Activated CD4-positive, alpha-beta T cell treated with anti-CD3 and anti-CD28 coated beads for 1 hour (primary cell): Measurements from ENCODE around the gene CDC42.
A peak's percentile ranks its signal among the peaks of the same experiment; 100 is the strongest.
"Not testable (repeated sequence)": the region's sequence is repeated elsewhere in the genome, so short reads cannot be mapped to it uniquely, and the experiment has no call there.

ENCODE experiments used
- DNase-seq: peaks from one replicate; pipeline ENCODE4 v3.0.0-alpha.2; 2020

Gene CDC42

DNA sequence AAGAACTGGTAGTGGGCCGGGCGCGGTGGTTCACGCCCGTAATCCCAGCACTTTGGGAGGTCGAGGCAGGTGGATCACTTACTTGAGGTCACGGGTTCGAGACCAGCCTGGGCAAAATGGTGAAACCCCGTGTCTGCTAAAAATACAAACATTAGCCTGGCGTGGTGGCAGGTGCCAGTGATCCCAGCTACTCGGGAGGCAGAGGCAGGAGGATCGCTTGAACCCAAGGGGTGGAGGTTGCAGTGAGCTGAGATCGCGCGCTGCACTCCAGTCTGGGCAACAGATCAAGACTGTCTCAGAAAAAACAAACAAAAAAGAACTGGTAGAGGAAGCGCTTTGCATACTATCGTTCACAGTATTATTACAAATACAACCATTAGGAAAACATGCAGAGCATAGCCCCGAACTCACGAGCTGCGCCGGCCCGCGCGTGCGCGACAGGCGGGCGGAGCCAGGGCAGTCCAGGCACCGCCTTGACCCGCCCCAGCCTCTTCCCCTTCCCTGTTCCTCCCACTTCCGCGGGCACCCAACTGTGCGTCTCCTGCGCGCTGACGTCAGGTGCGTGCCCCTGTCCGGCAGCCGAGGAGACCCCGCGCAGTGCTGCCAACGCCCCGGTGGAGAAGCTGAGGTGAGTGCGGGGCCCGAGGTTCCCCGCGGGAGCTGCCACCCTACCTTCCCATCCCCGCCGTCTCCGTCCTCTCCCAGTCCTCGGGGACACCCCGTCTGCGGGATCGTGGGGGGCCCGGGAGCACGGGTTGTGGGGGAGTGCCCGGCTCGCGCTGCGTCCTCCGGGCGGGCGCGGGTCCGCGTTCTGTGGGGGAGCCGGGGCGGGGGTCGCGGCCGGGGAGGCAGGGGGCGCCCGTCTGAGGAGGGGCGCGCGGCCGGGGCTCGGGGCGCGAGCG lies at the start of gene CDC42:
Gene CDC42, plus strand, starts transcription at position 595 of the 902 bp plus-strand sequence. CDS start 25,770 bp downstream, outside the sequence.
- peak; percentile 96 for DNase-seq

DNA sequence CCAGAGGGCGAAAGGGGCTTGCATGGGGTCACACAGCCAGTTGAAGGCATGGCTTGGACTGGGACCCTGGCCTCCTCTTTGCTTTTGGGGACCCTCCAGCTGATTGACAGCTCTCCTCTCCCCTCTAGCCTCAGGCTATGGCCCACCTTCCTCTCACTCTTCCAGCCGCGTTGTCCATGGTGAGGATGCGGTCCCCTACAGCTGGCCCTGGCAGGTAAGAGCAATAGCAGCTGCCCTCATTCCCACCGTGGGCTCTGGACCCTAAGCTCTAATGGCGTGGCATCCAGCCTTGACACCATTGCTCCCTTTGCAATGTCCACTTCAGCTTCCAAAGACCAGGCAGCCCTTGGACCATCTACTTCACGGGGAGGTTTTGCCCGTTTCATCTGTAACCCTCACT lies 49.6 kb upstream of the CDC42 start:
- not testable (repeated sequence) for DNase-seq

DNA sequence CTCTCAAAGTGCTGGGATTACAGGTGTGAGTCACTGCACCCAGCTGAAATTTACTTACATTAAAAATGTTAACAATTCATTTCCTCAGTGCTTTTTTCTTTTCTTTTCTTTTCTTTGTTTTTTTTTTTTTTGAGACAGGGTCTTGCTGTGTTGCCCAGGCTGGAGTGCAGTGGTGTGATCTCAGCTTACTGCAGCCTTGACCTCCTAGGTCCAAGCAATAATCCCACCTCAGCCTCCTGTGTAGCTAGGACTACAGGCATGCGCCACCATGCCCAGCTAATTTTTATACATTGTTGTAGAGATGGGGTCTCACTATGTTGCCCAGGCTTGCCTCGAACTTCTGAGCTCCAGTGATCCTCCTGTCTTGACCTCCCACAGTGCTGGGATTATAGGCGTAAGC lies 48.5 kb upstream of the CDC42 start:
- DNase-seq: not testable (repeated sequence)

DNA sequence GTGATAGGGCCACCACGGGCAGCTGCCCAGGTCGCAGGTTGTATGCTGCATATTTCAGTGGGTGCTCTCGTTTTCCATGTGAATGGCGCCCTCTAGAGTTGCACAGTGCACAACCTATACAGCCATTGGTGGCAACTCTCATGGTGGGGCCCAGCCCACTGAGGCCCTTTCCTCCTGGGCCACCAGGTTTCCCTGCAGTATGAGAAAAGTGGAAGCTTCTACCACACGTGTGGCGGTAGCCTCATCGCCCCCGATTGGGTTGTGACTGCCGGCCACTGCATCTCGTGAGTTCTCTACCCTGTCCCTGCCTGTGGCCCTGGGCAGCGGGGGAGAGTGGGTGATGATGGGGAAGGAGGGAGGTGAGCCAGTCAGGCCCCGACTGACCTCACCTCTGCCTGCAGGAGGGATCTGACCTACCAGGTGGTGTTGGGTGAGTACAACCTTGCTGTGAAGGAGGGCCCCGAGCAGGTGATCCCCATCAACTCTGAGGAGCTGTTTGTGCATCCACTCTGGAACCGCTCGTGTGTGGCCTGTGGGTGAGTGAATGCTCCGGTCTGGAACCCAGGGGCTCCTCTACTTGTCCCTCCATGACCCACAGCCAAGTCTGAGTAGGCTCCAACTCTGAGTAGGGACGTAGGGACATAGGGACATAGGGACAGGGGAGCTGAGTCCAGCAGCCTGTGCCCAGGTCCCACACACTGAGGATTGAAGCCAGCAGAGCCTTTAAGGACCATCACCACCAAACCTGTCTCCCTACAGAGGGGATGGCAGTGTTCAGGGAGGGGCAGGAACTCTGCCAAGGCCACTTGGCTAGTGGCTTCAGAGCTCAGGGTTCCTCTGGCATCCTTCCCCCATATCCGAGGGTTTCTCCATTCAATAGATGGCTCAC lies 47.0 kb upstream of the CDC42 start:
- DNase-seq: not testable (repeated sequence)

DNA sequence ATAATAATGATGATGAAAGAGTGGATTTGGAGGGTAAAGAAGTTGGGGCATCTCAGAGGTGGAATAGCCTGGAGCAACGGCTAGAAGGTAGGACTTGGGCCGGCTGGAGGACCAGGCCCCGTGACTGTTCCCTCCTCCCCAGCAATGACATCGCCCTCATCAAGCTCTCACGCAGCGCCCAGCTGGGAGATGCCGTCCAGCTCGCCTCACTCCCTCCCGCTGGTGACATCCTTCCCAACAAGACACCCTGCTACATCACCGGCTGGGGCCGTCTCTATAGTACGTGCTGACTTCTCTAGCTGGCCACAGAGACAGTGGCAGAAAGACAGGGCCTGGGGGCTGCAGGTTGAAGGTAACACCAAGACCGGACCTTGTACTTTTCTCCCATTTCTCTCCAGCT lies 45.8 kb upstream of the CDC42 start:
- DNase-seq: not testable (repeated sequence)

DNA sequence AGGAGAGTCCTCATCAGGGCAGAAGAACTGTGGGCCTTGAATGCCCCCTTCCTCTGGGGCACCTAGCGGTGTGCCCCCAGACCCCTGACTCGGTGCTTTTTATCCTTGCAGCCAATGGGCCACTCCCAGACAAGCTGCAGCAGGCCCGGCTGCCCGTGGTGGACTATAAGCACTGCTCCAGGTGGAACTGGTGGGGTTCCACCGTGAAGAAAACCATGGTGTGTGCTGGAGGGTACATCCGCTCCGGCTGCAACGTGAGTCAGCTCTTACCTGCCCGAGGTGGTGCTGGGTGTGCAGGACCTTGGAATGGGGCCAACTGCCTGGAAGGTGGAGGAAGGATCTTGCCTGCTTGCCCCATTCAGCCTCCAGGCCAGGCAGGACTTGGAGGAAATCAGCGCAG lies 45.2 kb upstream of the CDC42 start:
- not testable (repeated sequence) for DNase-seq

DNA sequence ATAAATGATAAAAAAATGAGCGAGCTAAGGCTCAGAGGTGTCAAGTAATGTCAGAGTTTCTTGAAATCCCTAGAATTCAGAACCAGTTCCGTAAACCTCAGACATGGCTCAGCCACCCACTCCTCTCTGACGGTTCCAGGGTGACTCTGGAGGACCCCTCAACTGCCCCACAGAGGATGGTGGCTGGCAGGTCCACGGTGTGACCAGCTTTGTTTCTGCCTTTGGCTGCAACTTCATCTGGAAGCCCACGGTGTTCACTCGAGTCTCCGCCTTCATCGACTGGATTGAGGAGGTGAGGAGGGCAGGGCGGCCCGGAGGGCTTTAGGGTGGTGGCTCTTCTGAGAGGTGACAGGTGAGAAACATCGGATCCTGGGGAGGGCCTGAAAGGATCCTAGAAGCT lies 42.9 kb upstream of the CDC42 start:
- not testable (repeated sequence) for DNase-seq

DNA sequence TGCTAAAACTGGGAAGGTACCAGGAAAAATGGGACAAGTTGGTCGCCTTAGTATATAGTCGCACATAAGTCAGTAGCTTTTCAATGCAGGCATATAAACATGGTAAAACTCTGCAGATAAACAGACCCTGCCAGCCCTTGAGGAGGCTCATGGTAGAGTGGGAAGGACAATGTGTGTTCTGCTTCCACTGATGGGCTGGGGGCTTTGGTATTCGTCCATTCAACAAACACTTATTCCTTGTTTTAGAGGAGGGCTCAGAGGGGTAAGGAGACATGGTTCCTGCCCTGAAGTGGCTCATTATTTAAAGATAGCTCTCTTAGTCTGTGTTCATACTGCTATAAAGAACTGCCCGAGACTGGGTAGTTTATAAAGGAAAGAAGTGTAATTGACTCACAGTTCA lies 39.8 kb upstream of the CDC42 start:
- not testable (repeated sequence) for DNase-seq

DNA sequence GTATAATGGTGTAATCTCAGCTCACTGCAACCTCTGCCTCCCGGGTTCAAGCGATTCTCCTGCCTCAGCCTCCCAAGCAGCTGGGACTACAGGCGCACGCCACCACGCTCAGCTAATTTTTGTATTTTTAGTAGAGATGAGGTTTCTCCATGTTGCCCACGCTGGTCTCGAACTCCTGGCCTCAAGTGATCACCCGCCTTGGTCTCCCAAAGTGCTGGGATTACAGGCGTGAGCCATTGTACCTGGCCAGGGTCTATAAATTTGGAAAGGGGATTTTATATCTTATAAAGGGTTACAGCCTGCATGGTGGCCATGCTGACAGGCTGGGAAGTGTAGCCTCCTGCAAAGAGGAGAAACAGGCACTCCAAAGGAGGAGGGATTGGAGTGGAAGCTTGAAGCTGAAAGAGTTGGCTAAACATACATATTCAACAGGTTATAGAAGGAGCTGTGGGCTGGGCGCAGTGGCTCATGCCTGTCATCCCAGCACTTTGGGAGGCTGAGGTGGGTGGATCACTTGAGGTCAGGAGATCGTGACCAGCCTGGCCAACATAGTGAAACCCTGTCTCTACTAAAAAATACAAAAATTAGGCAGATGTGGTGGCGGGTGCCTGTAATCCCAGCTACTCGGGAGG lies 37.8 kb upstream of the CDC42 start:
- DNase-seq: not testable (repeated sequence)

DNA sequence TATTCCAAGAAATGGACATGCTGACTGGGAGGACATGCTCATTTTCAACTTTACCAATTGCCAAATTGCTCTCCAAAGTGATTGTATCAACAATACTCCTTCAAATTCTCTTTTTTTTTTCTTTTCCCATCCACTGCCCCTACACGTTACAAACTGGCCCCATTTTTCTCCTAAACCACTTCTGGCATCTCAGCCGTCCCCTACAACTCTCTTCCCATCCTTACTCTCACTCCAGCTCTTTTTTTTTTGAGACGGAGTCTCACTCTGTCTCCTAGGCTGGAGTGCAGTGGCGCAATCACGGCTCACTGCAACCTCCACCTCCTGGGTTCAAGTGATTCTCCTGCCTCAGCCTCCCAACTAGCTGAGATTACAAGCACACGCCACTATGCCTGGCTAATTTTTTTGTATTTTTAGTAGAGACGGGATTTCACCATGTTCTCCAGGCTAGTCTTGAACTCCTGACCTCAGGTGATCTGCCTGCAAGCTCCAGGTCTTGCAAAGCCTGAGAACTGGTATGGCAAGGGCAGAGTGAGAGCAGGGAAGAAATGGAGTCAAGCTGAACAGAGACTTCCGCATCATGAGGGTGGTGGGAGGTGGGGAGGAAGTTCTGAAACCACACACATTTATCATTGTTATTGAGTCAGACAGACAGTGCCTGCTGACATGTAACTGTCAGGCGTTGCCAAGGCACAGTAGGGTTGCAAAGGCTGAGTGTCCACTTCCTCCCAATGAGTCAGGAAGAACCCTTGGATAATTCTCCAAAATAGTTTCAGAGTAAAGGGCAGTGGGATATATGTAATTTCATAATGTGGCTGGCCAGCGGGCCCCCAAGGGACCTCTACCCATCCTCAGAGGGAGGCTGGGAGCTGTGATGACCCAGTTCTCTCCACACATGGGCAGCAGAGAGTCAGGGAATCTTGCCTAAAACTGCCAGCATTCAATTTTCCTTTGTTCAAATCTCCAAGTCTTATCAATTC lies 33.6 kb upstream of the CDC42 start:
- peak; percentile 38 for DNase-seq

DNA sequence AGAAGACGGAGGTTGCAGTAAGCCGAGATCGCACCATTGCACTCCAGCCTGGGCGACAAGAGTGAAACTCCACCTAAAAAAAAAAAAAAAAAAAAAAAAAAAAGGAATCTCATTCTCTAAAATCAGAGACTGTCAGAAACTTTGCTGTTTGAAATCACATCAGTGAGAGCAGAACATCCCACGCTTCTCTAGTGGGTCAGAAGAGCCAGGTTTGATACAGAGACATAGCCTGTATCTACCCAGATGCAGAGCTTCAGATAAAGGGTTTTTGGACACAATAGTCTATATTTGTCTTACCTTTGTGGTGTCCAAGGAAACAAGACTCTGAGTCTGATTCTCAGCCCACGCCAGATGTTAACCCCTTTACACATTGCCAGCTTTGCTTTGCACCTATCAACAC lies 31.4 kb upstream of the CDC42 start:
- no peak for DNase-seq

DNA sequence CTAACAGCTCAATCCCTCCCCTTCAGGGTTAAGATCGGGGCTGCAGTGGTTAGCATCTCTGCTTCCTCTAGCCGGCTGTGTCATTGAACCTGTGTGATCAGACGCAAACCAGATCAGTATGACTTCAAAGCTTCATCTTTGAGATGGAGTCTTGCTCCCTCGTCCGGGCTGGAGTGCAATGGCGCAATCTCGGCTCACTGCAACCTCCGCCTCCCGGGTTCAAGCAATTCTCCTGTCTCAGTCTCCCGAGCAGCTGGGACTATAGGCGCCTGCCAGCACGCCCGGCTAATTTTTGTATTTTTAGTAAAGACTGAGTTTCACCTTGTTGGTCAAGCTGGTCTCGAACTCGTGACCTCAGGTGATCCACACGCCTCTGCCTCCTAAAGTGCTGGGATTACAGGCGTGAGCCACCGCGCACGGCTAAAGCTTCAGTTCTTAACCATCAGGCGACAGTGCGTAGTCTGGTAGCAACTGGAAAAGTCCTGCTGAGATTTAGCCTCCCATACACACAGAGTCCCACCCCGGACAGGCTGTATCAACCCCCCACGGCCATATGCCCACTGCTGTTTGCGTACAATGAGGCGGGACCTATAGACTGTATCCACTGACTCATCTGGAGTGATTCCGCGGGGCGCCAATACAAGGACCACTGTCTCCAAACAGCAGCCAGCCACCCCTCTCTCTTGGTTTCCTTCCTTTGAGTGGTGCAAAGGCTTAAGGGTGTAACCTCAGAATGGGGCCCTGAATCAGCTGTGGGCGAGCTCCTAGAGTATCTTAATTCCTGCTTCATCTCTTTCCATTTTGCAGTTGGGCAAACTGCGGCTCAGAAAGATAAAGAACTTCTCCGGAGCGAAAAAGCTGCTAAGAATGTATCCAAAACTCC lies 27.8 kb upstream of the CDC42 start:
- DNase-seq: peak; percentile 53

DNA sequence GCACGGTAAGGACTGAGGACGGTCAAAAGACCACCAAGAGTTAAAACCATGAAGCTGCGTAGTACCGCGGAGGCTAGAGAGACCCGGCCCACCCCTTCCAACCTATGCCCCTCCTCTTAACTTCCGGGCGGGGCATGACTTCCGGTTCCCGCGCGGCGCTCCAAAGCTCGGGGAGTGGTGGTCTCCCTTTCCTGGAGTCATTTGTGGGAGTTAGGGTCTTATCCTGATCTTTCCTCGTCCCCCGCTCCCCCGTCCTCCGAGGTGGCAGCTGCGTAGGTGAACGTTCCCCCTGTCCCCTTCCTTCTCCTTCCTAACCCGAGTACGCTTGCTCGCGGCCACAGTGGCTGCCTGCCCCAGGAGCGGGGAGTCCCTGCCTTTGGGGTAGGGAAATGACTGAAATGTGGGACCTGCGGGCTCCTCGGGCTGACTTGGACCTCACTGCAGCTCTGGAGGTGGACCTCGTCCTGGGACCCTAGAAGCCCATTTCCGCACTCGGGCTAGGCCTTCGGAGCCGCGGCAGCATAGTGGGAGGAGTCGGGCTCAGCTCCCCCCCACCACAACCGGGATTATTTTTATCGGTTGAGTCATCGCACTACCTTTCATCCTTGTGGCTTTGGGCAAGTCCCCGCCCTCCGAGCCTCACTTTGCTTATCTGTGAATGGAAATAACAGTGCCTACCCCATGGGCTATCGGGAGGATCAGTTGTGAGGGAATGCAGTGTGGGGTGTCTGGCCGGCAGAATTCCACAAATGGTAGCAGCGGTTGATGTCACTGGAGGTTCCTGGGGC lies 26.9 kb upstream of the CDC42 start:
- DNase-seq: peak; percentile 83

DNA sequence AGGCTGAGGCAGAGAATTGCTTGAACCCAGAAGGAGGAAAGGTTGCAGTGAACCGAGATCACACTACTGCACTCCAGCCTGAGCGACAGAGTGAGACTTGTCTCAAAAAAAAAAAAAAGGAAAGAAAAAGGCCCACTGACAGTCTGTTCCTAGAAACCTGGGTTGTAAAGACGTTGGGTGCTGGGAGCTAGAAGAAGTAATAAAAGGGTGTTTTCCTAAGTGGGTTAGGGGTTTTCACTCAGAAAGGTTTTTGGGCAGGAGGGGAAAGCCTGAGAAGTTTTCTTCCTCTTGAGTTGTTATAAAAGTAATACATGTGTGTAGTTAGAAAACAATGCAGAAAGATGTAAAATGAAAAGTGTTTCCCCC lies 25.6 kb upstream of the CDC42 start:
- no peak for DNase-seq

DNA sequence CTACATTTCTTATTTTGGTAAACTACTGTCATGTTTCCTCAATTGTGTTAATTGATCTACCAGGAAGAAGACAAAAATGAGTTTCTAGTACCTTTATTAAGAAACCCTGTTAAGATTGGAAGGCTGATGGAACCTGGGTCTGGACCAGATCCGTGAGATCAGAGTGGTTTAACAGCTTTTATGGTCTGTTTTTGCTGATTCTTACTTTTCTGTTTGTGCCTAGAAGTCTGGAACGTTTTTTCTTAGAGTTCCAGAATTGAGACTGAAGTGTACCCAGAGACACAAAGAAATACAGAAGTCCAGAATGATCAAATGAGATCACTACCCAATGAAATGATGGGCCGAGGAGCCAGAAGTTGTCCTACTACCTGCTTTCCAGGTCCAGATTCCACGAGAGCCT lies 22.5 kb upstream of the CDC42 start:
- no peak for DNase-seq

DNA sequence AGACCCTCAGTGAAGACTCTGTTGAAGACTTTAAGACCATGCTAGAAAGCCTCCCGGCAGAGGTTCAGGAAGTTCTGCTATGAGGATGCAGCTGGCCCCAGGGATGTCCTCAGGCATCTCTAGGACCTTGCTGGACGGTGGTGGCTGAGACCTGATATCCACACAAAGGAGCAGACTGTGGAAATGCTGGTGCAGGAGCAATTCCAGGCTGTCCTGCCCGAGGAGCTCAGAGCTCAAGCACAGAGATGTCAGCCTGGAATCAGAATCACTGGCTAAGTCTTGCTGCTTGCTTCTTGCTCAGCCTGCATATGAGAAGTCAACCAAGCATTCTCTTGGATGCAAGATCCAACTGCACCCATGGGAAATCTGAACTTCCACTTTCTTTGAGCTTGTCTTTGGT lies 22.0 kb upstream of the CDC42 start:
- no peak for DNase-seq

DNA sequence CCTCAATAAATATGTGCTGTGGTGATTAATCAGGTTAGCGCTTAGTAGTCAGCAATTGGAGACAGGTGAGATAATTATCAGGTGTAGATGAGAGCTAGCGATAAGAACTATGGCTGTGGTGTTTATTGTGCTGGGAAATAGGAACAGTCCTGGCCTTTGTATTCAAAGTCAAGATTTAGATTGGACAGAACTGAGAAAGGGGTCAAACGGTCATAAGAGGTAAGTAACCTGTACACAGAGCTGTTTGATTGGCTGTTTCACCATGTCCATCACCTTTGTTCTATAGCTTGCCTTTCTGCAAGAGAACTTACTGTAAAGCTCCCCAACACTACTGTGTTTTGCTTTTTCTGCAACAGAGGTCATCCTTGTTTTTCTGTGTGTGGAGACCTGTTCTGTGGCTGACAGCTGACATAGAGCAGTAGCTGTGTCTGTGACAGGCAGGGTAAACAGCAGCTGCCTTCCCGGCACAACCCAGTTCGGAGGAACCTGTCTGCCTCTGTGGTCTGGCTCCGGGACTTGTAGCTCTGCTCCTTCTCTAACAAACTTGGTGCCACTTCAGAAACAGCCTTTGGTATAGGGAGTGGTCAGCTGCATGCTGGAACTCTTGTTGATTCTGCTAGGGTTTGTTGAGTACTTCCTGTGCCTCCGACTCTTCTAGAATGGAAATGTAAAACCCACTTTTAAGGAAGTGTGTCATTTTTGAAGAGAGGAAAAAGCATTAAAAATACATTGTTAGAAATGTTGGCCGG lies 21.1 kb upstream of the CDC42 start:
- no peak for DNase-seq

DNA sequence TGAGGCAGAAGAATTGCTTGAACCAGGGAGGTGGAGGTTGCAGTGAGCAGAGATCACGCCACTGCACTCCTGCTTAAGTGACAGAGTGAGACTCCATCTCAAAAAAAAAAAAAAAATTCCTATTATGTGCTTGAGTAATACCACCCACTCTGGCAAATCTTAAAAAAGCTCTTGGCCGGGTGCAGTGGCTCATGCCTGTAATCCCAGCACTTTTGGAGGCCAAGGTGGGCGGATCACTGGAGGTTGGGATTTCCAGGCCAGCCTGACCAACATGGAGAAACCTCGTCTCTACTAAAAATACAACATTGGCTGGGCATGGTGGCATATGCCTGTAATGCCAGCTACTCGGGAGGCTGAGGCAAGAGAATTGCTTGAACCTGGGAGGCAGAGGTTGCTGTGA lies 17.7 kb upstream of the CDC42 start:
- DNase-seq: not testable (repeated sequence)

DNA sequence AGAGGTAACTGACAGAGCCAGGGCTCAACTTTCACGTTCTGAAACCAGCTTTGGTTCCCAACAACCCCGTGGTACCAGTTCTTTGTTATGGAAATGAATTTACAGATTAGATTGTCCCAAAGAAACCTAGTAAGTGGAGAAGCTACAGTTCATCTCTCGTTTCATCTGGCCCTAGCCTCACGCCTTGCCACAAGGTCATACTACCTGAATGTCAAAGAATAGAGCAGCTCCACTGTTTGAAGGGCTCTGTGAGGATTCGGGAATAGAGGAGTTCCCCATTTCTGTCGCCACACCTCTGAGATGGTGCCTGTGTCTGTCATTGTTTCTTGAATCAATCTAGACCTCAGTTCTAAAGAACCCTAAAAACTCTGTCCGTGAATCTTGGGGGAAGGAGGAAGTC lies 15.0 kb upstream of the CDC42 start:
- DNase-seq: no peak
